ENCODE data around the gene GPX7.
"Not testable (repeated sequence)": the region's sequence is repeated elsewhere in the genome, so short reads cannot be mapped to it uniquely, and the experiment has no call there.

GPX7 gene

GRCh38 chr1:52601991-52602855 lies at the start of gene GPX7:
GPX7 (plus strand) TSS chr1:52602371; CDS start chr1:52602410, 39 bp downstream.
- peak; percentile 58 for DNase-seq

DNA sequence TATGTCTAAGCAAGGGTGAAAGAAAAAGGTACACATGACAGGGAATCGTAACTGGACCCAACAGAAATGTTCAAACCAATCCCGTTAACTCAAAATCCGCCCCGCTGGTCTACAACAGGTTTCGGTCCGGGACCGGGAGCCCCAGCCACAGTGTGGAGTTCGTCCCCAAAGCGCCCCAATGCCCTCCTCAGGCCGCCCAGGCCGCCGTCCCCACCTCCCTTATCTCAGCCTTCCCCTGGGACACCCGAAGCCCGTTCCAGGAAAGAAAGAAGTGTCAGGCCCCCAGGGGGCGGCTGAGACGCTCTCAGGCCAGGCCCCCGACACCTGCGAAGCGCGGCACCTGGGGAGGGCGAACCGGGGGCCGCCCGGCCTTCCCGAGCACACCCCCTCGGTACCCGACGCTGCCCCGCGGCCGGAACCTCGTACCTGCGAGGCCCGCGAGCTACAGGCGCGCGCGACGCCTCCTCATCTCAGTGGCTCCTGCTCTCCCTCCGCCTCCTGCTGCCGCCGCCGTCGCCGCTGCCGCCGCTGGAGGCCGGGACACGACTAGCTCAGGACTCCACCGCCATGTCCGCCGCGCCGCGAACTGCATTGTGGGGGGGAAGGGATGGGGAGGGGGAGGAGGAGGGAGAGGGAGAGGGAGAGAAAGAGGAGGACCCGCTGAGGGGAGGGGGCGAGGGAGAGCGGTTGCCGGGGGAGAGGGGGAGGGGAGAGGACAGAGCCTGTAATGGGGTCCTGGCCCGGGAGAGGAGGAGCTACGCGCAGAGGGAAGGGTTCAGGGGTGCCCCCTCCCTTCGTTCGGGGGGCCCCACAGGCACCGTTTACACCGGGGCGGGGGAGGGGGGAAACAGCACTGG lies 49.4 kb upstream of the GPX7 start, which contains the start of gene TUT4:
Gene TUT4, minus strand, starts transcription at position 588 of the 857 bp plus-strand sequence. CDS start 26,812 bp downstream, outside the sequence.
- peak; percentile 76 for DNase-seq

DNA sequence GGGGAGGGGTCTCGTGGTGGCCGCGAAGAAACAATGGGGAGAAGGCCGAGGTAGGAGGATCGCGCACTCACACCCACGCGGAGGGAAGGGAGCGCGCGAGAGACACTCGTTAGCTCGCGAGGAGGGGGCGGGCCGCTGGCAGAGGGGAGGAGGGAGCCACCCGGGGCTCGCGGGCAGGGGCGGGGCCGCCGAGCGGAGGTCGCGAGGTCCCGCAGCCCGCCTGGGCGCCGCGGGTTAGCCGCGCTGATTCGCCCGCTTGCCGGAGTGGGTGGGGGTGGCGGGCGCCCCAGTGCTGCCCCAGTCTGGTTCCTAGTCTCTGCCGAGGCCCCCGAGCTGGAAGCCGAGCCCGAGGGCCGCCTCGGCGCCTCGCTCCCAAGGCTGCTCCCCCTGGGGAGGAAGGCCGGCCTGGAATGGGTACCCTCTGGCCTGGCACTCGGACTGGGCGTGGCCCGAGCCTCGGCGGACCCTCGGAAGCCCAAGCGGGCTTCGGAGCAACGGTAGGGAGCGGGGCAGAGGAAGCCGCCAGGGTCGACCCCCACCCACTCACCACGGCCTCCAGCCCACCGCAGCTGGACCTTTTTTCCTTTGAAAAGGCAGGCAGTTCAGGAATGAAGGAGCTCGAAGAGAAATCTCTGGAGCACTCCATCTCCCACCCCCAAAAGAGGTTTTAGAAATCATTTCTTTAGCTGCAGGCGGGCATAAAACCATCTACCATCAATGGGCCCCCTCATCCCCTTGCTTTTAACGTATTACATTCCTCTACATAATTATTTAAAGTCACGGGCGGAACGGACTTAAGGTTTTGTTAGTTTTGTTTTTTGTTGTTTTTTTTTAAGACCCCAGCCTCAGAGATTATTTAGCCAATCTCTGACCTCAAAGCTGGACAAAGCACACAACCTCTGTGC lies 48.6 kb upstream of the GPX7 start:
- DNase-seq: peak; percentile 89

DNA sequence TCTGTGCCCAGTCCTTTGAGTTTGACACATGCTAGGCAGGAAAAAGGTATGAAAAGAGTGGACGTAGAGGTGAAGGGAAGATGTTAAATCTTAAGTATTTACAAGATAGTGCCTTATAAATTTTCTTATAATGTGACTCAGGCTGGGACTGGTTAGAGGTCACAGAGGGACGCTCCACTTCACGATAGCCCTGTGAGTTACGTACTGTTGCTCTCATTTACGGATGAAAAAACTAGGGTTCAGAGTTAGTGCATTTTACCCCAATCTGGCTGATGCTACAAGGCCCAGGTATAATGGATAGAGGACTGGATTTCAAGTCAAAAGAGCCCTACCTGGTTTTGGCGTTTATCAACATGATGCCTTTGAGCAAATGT lies 47.9 kb upstream of the GPX7 start:
- no peak for DNase-seq

- DNase-seq: peak; percentile 18
Observed at GRCh38 chr1:52554756-52555155, 47.4 kb upstream of the GPX7 start.

DNA sequence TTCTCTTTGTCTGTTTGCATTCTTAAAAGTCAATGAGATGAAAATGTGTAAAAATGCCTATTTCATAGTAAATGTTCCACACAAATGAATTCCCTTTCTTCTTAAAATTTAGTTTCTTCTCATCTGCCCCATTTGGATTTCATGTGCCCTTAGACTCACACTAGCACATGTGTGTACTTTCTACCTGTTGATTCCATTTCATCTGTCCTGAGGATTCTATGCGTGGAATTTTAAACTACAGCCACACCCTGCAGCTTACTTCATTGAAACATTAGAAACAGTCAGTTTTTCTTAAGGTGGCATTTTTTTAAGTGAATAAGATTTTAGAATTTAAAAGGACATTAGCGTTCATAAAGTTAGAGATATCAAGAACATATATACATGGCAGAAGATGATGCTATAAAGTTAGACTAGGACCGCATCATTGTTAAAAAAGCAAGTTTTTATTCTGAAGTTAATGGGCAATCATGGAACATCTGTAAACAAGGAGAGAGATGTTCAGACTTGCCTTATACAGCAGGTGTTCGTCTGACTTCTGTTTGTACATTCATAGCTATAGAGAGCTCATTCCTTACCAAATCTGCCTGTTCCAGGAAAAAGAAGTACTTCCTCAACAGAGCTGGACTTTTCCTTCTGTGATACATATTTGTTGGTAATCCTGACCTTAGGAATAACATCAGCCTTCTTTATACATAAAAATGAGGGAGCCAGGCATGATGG lies 45.4 kb upstream of the GPX7 start:
- no peak for DNase-seq

GRCh38 chr1:52558941-52559340 lies 43.2 kb upstream of the GPX7 start:
- DNase-seq: no peak

- no peak for DNase-seq
Observed at GRCh38 chr1:52559875-52560274, 42.3 kb upstream of the GPX7 start.

- DNase-seq: no peak
Observed at GRCh38 chr1:52562766-52563165, 39.4 kb upstream of the GPX7 start.

DNA sequence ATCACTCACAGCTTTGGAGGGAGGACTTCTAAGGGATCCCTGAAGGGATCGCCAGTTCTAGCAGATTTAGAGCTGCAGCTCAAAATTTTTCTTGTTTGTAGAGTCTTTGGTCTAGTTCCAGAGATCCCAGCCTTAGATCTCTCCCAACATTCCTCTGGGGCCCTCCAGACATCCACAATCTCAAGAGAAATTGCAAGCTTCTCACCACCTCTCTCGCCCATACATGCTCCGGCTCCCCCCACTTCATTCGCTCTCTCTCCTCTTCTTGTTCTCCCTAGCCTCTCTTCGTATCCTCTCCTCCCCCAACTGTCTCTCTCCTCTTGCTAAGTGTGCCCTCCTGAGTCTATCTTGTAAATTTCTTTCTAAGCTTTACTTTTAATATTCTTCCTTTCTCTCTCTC lies 34.2 kb upstream of the GPX7 start:
- DNase-seq: no peak

DNA sequence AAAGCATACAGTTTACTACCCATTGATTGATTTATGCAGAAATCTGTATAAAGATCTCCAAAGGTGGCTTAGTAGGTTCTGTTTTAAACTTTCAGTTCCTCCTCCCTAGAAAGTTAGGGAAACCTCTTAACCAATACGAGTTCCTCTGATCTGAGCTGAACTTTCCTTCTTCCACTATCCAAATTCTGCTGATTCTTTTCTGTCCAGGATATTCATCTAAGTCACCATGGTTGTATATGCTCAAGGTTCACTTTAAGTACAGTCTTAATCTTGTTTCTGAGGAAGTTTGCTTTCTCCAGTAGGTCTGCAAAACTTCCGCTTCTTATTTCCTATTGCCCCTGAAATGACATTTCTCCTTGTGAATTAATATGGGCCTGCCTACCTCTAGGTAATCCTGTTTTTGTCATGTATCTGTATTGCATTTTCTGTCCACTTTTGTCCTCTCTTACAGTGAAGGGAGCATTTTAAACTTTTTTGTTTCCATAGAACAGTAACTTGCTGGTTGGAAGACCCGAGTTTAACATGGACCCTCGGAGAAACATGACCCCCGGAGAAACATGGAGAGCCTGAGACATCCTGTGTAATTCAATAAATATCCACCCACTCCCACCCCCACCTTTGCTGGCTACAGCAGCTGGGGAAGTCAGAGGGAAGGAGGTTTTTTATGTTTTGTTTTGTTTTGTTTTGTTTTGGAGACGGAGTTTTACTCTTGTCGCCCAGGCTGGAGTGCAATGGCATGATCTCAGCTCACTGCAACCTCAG lies 32.5 kb upstream of the GPX7 start:
- DNase-seq: no peak

DNA sequence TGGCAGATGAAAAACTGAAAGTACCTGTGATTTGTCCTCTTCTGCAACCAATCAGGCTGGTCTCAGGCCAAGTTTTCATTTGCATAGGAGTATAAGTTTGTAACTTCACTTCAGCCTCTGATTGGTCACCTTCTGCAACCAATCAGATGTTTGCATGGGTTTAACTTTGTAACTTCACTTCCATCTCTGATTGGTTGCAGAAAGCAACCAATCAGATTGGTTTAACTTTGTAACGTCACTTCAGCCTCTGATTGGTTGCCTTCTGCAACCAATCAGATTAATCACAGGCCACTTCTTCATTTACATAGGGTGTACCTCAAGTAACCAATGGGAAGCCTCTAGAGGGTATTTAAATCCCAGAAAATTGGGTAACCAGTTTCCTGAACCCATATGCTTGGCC lies 30.4 kb upstream of the GPX7 start:
- no peak for DNase-seq

DNA sequence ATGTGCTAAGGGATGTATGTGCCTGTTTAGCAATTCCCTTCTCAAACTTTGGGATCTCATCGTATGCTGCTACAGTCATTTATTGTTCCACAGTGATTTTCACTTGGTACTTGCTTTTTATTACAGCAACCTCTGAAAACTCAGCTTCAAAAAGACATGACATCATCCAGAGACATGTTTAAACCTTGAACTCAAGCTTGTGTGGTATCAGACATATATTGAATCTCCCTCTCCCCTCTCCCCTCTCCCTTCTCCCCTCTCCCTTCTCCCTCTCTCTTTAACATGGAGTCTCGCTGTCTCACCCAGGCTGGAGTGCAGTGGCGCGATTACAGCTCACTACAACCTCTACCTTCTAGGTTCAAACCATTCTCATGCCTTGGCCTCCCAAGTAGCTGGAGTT lies 29.8 kb upstream of the GPX7 start:
- DNase-seq: no peak

DNA sequence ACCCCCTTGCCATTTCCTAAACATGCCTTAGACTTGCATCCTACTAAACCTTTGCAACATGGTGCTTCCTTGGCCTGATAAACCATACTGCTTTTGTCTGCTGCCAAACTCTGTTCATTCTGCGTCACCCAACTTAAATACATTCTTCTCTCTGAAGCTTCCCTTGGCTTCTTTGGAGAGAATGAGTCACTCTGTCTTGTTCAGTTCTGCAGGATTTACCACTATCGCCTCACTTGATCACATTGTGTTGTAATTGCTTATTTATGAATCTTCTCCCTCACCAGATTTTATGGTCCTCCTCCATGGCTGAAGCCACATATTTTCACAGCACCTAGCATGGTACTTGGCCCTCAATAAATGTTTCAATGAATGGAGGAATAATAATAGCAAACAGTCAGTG lies 27.6 kb upstream of the GPX7 start:
- no peak for DNase-seq

- DNase-seq: no peak
Observed at GRCh38 chr1:52576074-52576473, 26.1 kb upstream of the GPX7 start.

GRCh38 chr1:52578066-52578465 lies 24.1 kb upstream of the GPX7 start:
- DNase-seq: not testable (repeated sequence)

DNA sequence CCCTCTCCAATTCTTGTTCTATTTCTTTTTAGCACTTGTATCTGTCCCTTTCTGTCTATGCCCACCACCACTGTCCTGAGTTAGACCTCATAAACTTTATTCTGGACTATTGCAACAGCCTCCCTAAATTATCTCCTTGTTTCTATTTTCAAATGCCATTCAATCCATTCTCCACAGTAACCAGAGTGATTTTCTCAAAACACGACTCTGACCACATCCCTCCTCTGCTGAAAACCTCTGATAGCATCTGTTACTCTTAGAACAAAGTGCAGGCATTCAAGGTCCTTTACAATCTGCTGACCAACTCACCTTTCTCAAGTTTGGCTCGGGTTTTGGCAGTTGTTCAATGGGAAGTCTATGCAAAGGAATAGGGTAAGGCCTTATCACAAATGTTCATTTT lies 22.8 kb upstream of the GPX7 start:
- no peak for DNase-seq

GRCh38 chr1:52580283-52580682 lies 21.9 kb upstream of the GPX7 start:
- DNase-seq: no peak

GRCh38 chr1:52582116-52582696 lies 20.0 kb upstream of the GPX7 start:
- no peak for DNase-seq

DNA sequence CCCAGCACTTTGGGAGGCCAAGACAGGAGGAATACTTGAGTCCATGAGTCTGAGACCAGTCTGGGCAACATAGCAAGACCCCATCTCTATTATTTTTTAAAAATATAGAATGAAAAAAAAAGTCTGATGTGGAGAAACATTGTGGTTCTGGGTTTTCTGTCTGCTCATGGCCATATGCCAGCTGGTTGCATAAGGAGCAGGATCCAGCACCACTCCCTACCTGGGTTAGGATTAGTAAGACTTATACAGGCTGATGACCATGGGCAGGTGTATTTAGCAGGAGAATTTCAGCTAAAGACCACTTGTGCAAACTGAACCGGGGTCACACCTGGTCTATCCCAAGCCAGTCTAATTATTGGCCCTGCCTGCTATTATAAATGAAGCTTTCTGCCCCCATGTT lies 16.7 kb upstream of the GPX7 start:
- no peak for DNase-seq

DNA sequence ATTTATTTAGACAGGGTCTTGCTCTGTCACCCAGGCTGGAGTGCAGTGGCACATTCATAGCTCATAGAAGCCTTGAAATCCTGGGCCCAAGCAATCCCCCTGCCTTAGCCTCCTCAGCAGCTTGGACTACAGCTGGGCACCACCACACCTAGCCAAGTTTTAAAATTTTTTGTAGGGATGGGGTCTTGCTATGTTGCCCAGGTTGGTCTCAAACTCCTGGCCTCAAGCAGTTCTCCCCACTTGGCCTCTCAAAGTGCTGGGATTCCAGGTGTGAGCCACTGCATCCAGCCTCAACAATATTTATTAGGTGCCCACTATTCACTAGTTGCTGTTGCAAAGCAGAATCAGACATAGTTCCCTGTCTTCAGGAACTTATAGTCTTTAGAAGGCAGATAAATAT lies 14.1 kb upstream of the GPX7 start:
- DNase-seq: no peak
